B cell (primary cell): ENCODE data around the gene DYNLL1. TPM values are rescaled to one million over a fixed set of nuclear protein-coding genes. Genes with fewer than 3 reads are reported as not detected.

Source experiments
- ATAC-seq: fragments of 200-7000 bp; cut with Tn5 transposase; one replicate; pipeline ENCODE4 v1.10.0; 2021; ENCODE audit warnings: low read depth, mild to moderate bottlenecking, moderate number of reproducible peaks, moderate library complexity
- CTCF ChIA-PET: fragments of 350-600 bp; sonication (Branson Sonifier 250); formaldehyde crosslinking; loops from one replicate; lab custom pipeline; 2021; ENCODE audit warnings: antibody characterized with exemption, inconsistent platforms; lab: Charles Lee
- POLR2A ChIA-PET: fragments of 350-600 bp; sonication (Branson Sonifier 250); formaldehyde crosslinking; loops from one replicate; lab custom pipeline; 2021; ENCODE audit warnings: antibody characterized with exemption; lab: Charles Lee
- DNase-seq: peaks from one replicate; pipeline ENCODE4 v3.0.0; 2013
- H2AFZ ChIP-seq: 2 replicates; pipeline ENCODE4 v1.6.1; 2012; ENCODE audit warnings: mild to moderate bottlenecking, low read depth, low read length; ENCODE audit not compliant: insufficient read depth, poor library complexity, severe bottlenecking
- H3K27ac ChIP-seq, 2 donors: 1 replicate in 1 of 2; 2 replicates in 1 of 2; pipeline ENCODE4 v1.5.1; 2012 to 2013; ENCODE audit warnings: low read length in 2 of 2, mild to moderate bottlenecking in 2 of 2, moderate library complexity in 1 of 2
- H3K27me3 ChIP-seq, 4 experiments: fragments of 200-600 bp in 1 of 4; sonication (generic) in 1 of 4; replicated peaks in 1 of 4; 1 replicate in 2 of 4; 2 replicates in 2 of 4; pipeline versions ENCODE4 v1.6.1 to v1.7.0; 2013 to 2016; ENCODE audit warnings: low read length in 3 of 4, mild to moderate bottlenecking in 2 of 4, mixed read lengths in 1 of 4, moderate library complexity in 1 of 4; ENCODE audit not compliant: insufficient read depth in 4 of 4, control insufficient read depth in 3 of 4; ENCODE audit errors: control extremely low read depth in 1 of 4
- H3K36me3 ChIP-seq, 2 experiments: replicated peaks in 1 of 2; 1 replicate in 1 of 2; 2 replicates in 1 of 2; pipeline versions ENCODE4 v1.6.1 to v1.7.1; 2013; ENCODE audit warnings: low read length in 1 of 2; ENCODE audit not compliant: insufficient read depth in 2 of 2, control insufficient read depth in 1 of 2; ENCODE audit errors: control extremely low read depth in 1 of 2, extremely low read depth in 1 of 2
- H3K4me1 ChIP-seq, 2 donors: fragments of 200-600 bp in 1 of 2; sonication (generic) in 1 of 2; 1 replicate in 1 of 2; 2 replicates in 1 of 2; pipeline versions ENCODE4 v1.5.1 to v1.6.1; 2013 to 2017; ENCODE audit warnings: low read length in 2 of 2; ENCODE audit not compliant: control insufficient read depth in 2 of 2, insufficient read depth in 2 of 2
- H3K4me2 ChIP-seq: replicated peaks from 2 replicates; pipeline ENCODE3; 2012; ENCODE audit warnings: mild to moderate bottlenecking, low read depth, low read length; ENCODE audit not compliant: poor library complexity, severe bottlenecking
- H3K4me3 ChIP-seq, 5 experiments: fragments of 200-600 bp in 1 of 5; sonication (generic) in 1 of 5; 1 replicate in 3 of 5; 2 replicates in 2 of 5; pipeline versions ENCODE4 v1.5.1 to v1.7.0; 2011 to 2016; ENCODE audit warnings: low read length in 4 of 5, mild to moderate bottlenecking in 4 of 5, low read depth in 2 of 5, control low read depth in 1 of 5, moderate library complexity in 1 of 5; ENCODE audit not compliant: insufficient read depth in 1 of 5; ENCODE audit errors: control extremely low read depth in 1 of 5, extremely low read depth in 1 of 5
- H3K79me2 ChIP-seq: fragments of 200-600 bp; sonication (generic); one replicate; pipeline ENCODE4 v1.6.0; 2016; ENCODE audit warnings: low read length; ENCODE audit not compliant: control insufficient read depth, insufficient read depth
- H3K9ac ChIP-seq: fragments of 200-600 bp; sonication (generic); 2 replicates; pipeline ENCODE4 v1.6.1; 2017; ENCODE audit warnings: mild to moderate bottlenecking, low read length, moderate library complexity
- H3K9me3 ChIP-seq, 3 donors: one replicate each; pipeline versions ENCODE4 v1.6.1 to v1.7.1; 2013; ENCODE audit warnings: low read length in 2 of 3; ENCODE audit not compliant: control insufficient read depth in 2 of 3, insufficient read depth in 1 of 3; ENCODE audit errors: control extremely low read depth in 1 of 3
- H4K20me1 ChIP-seq: 2 replicates; pipeline ENCODE4 v1.6.0; 2012; ENCODE audit warnings: mild to moderate bottlenecking, low read length; ENCODE audit not compliant: insufficient read depth, control insufficient read depth, poor library complexity, severe bottlenecking
- H3K27ac Mint-ChIP-seq: one replicate; pipeline ENCODE4 v1.8.0; 2021; ENCODE audit warnings: mixed read lengths
- H3K27me3 Mint-ChIP-seq: one replicate; pipeline ENCODE4 v1.8.0; 2021; ENCODE audit warnings: mixed read lengths
- H3K4me1 Mint-ChIP-seq: one replicate; pipeline ENCODE4 v1.8.0; 2021; ENCODE audit warnings: mixed read lengths
- H3K4me3 Mint-ChIP-seq: one replicate; pipeline ENCODE4 v1.8.0; 2021; ENCODE audit warnings: mixed read lengths
- H3K9me3 Mint-ChIP-seq: one replicate; pipeline ENCODE4 v1.8.0; 2022; ENCODE audit warnings: mixed read lengths; ENCODE audit not compliant: insufficient read depth
- CTCF ChIP-seq: fragments of 200-600 bp; IDR thresholded peaks from one replicate; pipeline ENCODE4 v1.8.0; 2022; ENCODE audit warnings: antibody characterized with exemption, mild to moderate bottlenecking
- EZH2 ChIP-seq: IDR thresholded peaks from 2 replicates; pipeline ENCODE4 v1.6.1; 2012; ENCODE audit warnings: borderline replicate concordance, low read depth, mild to moderate bottlenecking, moderate library complexity, low read length; ENCODE audit not compliant: insufficient read depth, poor library complexity, severe bottlenecking
- WGBS: methylation state at CpG from one replicate; pipeline ENCODE4 v1.1.5; 2013; ENCODE audit warnings: missing lambda C conversion rate; ENCODE audit not compliant: insufficient coverage; 5-methylcytosine and 5-hydroxymethylcytosine counted together
- intact Hi-C: fragments of 100-400 bp; cut with micrococcal nuclease; formaldehyde crosslinking; loops from one replicate; pipeline ENCODE4 v1.10.0; 2022
- polyA plus RNA-seq: library from polyadenylated mRNA; depleted of rRNA; stranded (reverse); fragments of >200 nt; gene quantifications from 2 replicates; pipeline ENCODE4 v1.2.3, GENCODE V29; 2012
- total RNA-seq, 2 donors: library from RNA; stranded (reverse); fragments of 120-200 nt in 1 of 2; gene quantifications; 1 replicate in 1 of 2; 2 replicates in 1 of 2; pipeline versions ENCODE4 v1.2.3 to v1.2.4, GENCODE V29; 2013 to 2022

DYNLL1 gene
- total and polyA plus RNA-seq, 2 donors (not counting 1 experiment from before 2014, with no cell fraction given): 116 to 132 TPM

GRCh38 chr12:120490325-120490724 is 5.6 kb upstream of the DYNLL1 start:
- H3K4me3 Mint-ChIP-seq: no peak overlapping the region
- no peak for ATAC-seq
- CTCF ChIA-PET: interaction anchor here (1.7 kb wide), 1 partner anchor 22 kb away, joined by 4 read pairs; no protein-coding TSS in a partner anchor

GRCh38 chr12:120490833-120491512 is 4.9 kb upstream of the DYNLL1 start:
- intact Hi-C loops: no loop called here
- Histone ChIP-seq H3K36me3 (no peaks in the 10 kb centered on the region), H3K79me2 (peaks cover 7% of the 10 kb centered on the region), H2AFZ (no peak overlapping the region), H3K4me3 (no peak overlapping the region), H3K27me3 (no peaks in the 10 kb centered on the region), H3K9ac (no peak overlapping the region), H3K27ac (no peak overlapping the region), H3K4me1 (peaks cover 6% of the 10 kb centered on the region in 2 donors), H3K4me2 (no peak overlapping the region), H4K20me1 (no peaks in the 10 kb centered on the region), H3K9me3 (no peaks in the 10 kb centered on the region)
- Mint-ChIP-seq H3K27me3 (no peaks in the 10 kb centered on the region), H3K4me1 (peaks cover 13% of the 10 kb centered on the region), H3K4me3 (no peak overlapping the region), H3K9me3 (no peaks in the 10 kb centered on the region), H3K27ac (no peak overlapping the region)
- ATAC-seq (no peak), DNase-seq (no peak)
- POLR2A ChIA-PET: no interaction called here
- CTCF ChIA-PET: interaction anchor here (1.7 kb wide), 1 partner anchor 23 kb away, joined by 4 read pairs; no protein-coding TSS in a partner anchor
- 100% methylated on average over 1 of the region's 2 CpGs for WGBS
- TF ChIP-seq EZH2 (no peak), CTCF (no peak)

More at GRCh38 chr12:120490325-120490724, 5.6 kb upstream of the DYNLL1 start:
- H3K27me3 ChIP-seq: no peaks in the 10 kb centered on the region
- intact Hi-C loops: no loop called here
- WGBS: 100% methylated on average over 1 of the region's 5 CpGs
- peaks cover 4 to 5% of the 10 kb centered on the region in 2 donors for H3K4me1 ChIP-seq
- H3K4me1 Mint-ChIP-seq: peaks cover 9% of the 10 kb centered on the region
- H3K27me3 Mint-ChIP-seq: no peaks in the 10 kb centered on the region
- no peaks in the 10 kb centered on the region for H3K9me3 ChIP-seq
- no peak overlapping the region for H3K9ac ChIP-seq
- H4K20me1 ChIP-seq: no peaks in the 10 kb centered on the region
- no peaks in the 10 kb centered on the region for H3K36me3 ChIP-seq
- H3K4me2 ChIP-seq: no peak overlapping the region
- no peak overlapping the region for H3K4me3 ChIP-seq
- no peak for TF ChIP-seq EZH2
- DNase-seq: no peak
- peaks cover 5% of the 10 kb centered on the region for H3K79me2 ChIP-seq
- H3K9me3 Mint-ChIP-seq: no peaks in the 10 kb centered on the region
- H3K27ac Mint-ChIP-seq: no peak overlapping the region
- POLR2A ChIA-PET: no interaction called here
- H3K27ac ChIP-seq: no peak overlapping the region
- no peak overlapping the region for H2AFZ ChIP-seq
